ENCODE measurements around the gene ITGB1BP1.

- TF ChIP-seq CTCF (IDR thresholded peaks at IDR 0.05) (no peak), EP300 (IDR thresholded peaks at IDR 0.05; ENCODE audit: low read depth) (no peak), POLR2AphosphoS5 (IDR thresholded peaks at IDR 0.05) (no peak)
Observed at GRCh38 chr2:9416267-9416961, 6.9 kb downstream of the ITGB1BP1 start.
